GM12892 (cell line): ENCODE measurements around the gene TRIM73.
"Not testable (repeated sequence)": the region's sequence is repeated elsewhere in the genome, so short reads cannot be mapped to it uniquely, and the experiment has no call there.

Experiments used
- POLR2A ChIP-seq: IDR thresholded peaks from 2 replicates; pipeline ENCODE4 v1.6.1; 2011; ENCODE audit warnings: low read depth, low read length, control low read depth
- TAF1 ChIP-seq: IDR thresholded peaks from 2 replicates; pipeline ENCODE4 v1.6.1; 2011; ENCODE audit warnings: low read depth, mild to moderate bottlenecking, control low read depth, low read length, borderline replicate concordance

GRCh38 chr7:75452494-75452955 is 57.1 kb downstream of the TRIM73 start:
- TF ChIP-seq POLR2A, TAF1: not testable (repeated sequence)
